HFFc6 (cell line): Measurements from ENCODE around the gene DENND10. TPM values are rescaled to one million over a fixed set of nuclear protein-coding genes. Genes with fewer than 3 reads are reported as not detected.
A peak's percentile ranks its signal among the peaks of the same experiment; 100 is the strongest.

Source experiments
- DNase-seq: peaks from one replicate; pipeline ENCODE4 v3.0.0-alpha.2; 2018
- H3K27ac Mint-ChIP-seq: 2 replicates; pipeline ENCODE4 v1.8.0; 2020; ENCODE audit warnings: mild to moderate bottlenecking, mixed read lengths
- H3K27me3 Mint-ChIP-seq: 2 replicates; pipeline ENCODE4 v1.8.0; 2021; ENCODE audit warnings: mild to moderate bottlenecking, moderate library complexity, mixed read lengths; ENCODE audit not compliant: insufficient read depth
- H3K36me3 Mint-ChIP-seq: 2 replicates; pipeline ENCODE4 v1.8.0; 2021; ENCODE audit warnings: low read depth, mixed read lengths
- H3K4me1 Mint-ChIP-seq: 2 replicates; pipeline ENCODE4 v1.8.0; 2020; ENCODE audit warnings: low read depth, mixed read lengths
- H3K4me3 Mint-ChIP-seq: 2 replicates; pipeline ENCODE4 v1.8.0; 2020; ENCODE audit warnings: mild to moderate bottlenecking, moderate library complexity, mixed read lengths
- H3K9me3 Mint-ChIP-seq: 2 replicates; pipeline ENCODE4 v1.8.0; 2020; ENCODE audit warnings: mild to moderate bottlenecking, mixed read lengths
- CTCF ChIP-seq: fragments of 200-600 bp; sonication (generic); IDR thresholded peaks from 2 replicates; pipeline ENCODE4 v1.5.0; 2021; ENCODE audit warnings: antibody characterized with exemption, mild to moderate bottlenecking
- long read RNA-seq: library from polyadenylated mRNA; unstranded; transcript quantifications from one replicate; pipeline ENCODE4 v2.0.0, GENCODE V29; 2019
- total RNA-seq, 6 experiments: library from RNA; stranded (reverse); fragmentation: NEBNext Ultra II Directional; extraction: Animal tissue kit (Norgen Biotek cat#: 25700); gene quantifications; 2 replicates in 1 of 6; 3 replicates in 5 of 6; pipeline ENCODE4 v1.2.3, GENCODE V29; 2021

Gene DENND10
- 10 to 100 TPM; 43.9 to 53.8 (median 46.8) TPM for total RNA-seq
- long read RNA-seq, transcript FAM45A-201 (9 exons, 1,648 nt), result major isoform, 21 of 53 reads
- long read RNA-seq, partial matches to known transcripts, result 2 of 53 reads
- long read RNA-seq, other reads (novel, unspliced or antisense), result 28 of 53 reads

GRCh38 chr10:119103903-119104653, at the start of gene DENND10:
TSS of gene DENND10 (plus strand) at chr10:119104113. CDS start at chr10:119104143, 30 bp downstream.
- TF ChIP-seq CTCF, result no peak
- Mint-ChIP-seq H3K9me3 (no peaks in the 10 kb centered on the region), H3K27me3 (peaks cover 3% of the 10 kb centered on the region; the same call in 1 of the 2 replicates), H3K4me1 (peaks cover 19% of the 10 kb centered on the region), H3K36me3 (peaks cover 5% of the 10 kb centered on the region; the same call in 1 of the 2 replicates), H3K27ac (no peak within 1 kb of the TSS), H3K4me3 (peak within 1 kb of the TSS; percentile 88)
- peak; percentile 52 for DNase-seq

- no peak overlapping the region for H3K4me3 Mint-ChIP-seq
- no peaks in the 10 kb centered on the region for H3K27me3 Mint-ChIP-seq
- H3K9me3 Mint-ChIP-seq, result no peaks in the 10 kb centered on the region
- H3K4me1 Mint-ChIP-seq, result no peaks in the 10 kb centered on the region
- no peak for TF ChIP-seq CTCF
- peaks cover 67% of the 10 kb centered on the region for H3K36me3 Mint-ChIP-seq
- H3K27ac Mint-ChIP-seq, result no peak overlapping the region
- no peak for DNase-seq
These were observed 48.4 kb upstream of the DENND10 start for GRCh38 chr10:119055472-119055871.

GRCh38 chr10:119058010-119058409, 45.9 kb upstream of the DENND10 start:
- H3K9me3 Mint-ChIP-seq, result no peaks in the 10 kb centered on the region
- peaks cover 50% of the 10 kb centered on the region for H3K36me3 Mint-ChIP-seq
- DNase-seq, result no peak
- H3K4me1 Mint-ChIP-seq, result no peaks in the 10 kb centered on the region
- no peak for TF ChIP-seq CTCF
- no peak overlapping the region for H3K4me3 Mint-ChIP-seq
- no peak overlapping the region for H3K27ac Mint-ChIP-seq
- no peaks in the 10 kb centered on the region for H3K27me3 Mint-ChIP-seq

- no peak overlapping the region; the same call in 1 of the 2 replicates for H3K27ac Mint-ChIP-seq
- no peaks in the 10 kb centered on the region for H3K4me1 Mint-ChIP-seq
- no peak for DNase-seq
- no peaks in the 10 kb centered on the region for H3K9me3 Mint-ChIP-seq
- TF ChIP-seq CTCF, result no peak
- H3K36me3 Mint-ChIP-seq, result peaks cover 59% of the 10 kb centered on the region
- H3K27me3 Mint-ChIP-seq, result peaks cover 1% of the 10 kb centered on the region; the same call in 1 of the 2 replicates
- no peak overlapping the region for H3K4me3 Mint-ChIP-seq
These were observed 44.4 kb upstream of the DENND10 start for GRCh38 chr10:119059557-119059956.

GRCh38 chr10:119060107-119060506, 43.8 kb upstream of the DENND10 start:
- H3K36me3 Mint-ChIP-seq, result peaks cover 59% of the 10 kb centered on the region
- H3K27ac Mint-ChIP-seq, result no peak overlapping the region
- H3K9me3 Mint-ChIP-seq, result no peaks in the 10 kb centered on the region
- H3K4me1 Mint-ChIP-seq, result no peaks in the 10 kb centered on the region
- no peak overlapping the region for H3K4me3 Mint-ChIP-seq
- DNase-seq, result no peak
- no peak for TF ChIP-seq CTCF
- H3K27me3 Mint-ChIP-seq, result peaks cover 1% of the 10 kb centered on the region; the same call in 1 of the 2 replicates
